Adrenal gland (tissue), 12 donors: ENCODE data around the gene FGD3. TPM values are rescaled to one million over a fixed set of nuclear protein-coding genes. Genes with fewer than 3 reads are reported as not detected.

Experiments used
- DNase-seq, 7 donors: peaks; one replicate each; pipeline ENCODE4 v3.0.0-alpha.2; 2019 to 2020
- H3K27ac ChIP-seq, 5 donors: fragments of 200-600 bp; sonication (generic) in 4 of 5; 1 replicate in 3 of 5; 2 replicates in 2 of 5; pipeline versions ENCODE4 v1.5.1 to v1.8.0; 2016 to 2020; ENCODE audit warnings: mild to moderate bottlenecking in 1 of 5
- H3K27me3 ChIP-seq: fragments of 200-600 bp; 2 replicates; pipeline ENCODE4 v1.8.0; 2021
- H3K36me3 ChIP-seq, 2 donors: fragments of 200-600 bp; replicated peaks in 1 of 2; 1 replicate in 1 of 2; 2 replicates in 1 of 2; pipeline versions ENCODE4 v1.5.1 to v1.8.0; 2018 to 2022
- H3K4me1 ChIP-seq, 2 donors: fragments of 200-600 bp; replicated peaks in 1 of 2; 1 replicate in 1 of 2; 2 replicates in 1 of 2; pipeline versions ENCODE4 v1.5.1 to v1.8.0; 2018 to 2021
- H3K4me3 ChIP-seq, 4 donors: fragments of 200-600 bp; sonication (generic) in 3 of 4; one replicate each; pipeline ENCODE4 v1.5.1; 2016 to 2018
- H3K9me3 ChIP-seq, 3 donors: fragments of 200-600 bp; sonication (generic) in 1 of 3; replicated peaks in 1 of 3; 1 replicate in 2 of 3; 2 replicates in 1 of 3; pipeline versions ENCODE4 v1.5.1 to v1.8.0; 2016 to 2021
- CTCF ChIP-seq, 6 experiments: fragments of 450-650 bp in 4 of 6; fragments of 200-600 bp in 2 of 6; sonication (generic) in 1 of 6; IDR thresholded peaks; 1 replicate in 5 of 6; 2 replicates in 1 of 6; pipeline versions ENCODE4 v1.5.1 to v1.8.0; 2016 to 2021; ENCODE audit warnings: antibody characterized with exemption in 6 of 6, mild to moderate bottlenecking in 2 of 6, moderate library complexity in 1 of 6
- POLR2A ChIP-seq, 2 donors: fragments of 450-650 bp; IDR thresholded peaks; one replicate each; pipeline ENCODE4 v1.6.1; 2017; ENCODE audit warnings: antibody characterized with exemption in 2 of 2, mild to moderate bottlenecking in 2 of 2, moderate library complexity in 1 of 2
- WGBS, 4 donors: extraction: QIAGEN DNeasy Blood & Tissue Kit in 2 of 4; methylation state at CpG; one replicate each; pipeline versions ENCODE4 v1.1.5 to v1.1.7; 2013 to 2017; 5-methylcytosine and 5-hydroxymethylcytosine counted together
- intact Hi-C, 2 donors: fragments of 100-400 bp; cut with DNase I; formaldehyde crosslinking; loops; one replicate each; pipeline versions ENCODE4 v1.14.1 to v1.15.0; 2022 to 2023
- polyA plus RNA-seq, 3 donors: library from polyadenylated mRNA; stranded (reverse); fragments of 200-250 nt in 2 of 3; fragments of 350-450 nt in 1 of 3; fragmentation: Illumina TruSeq in 1 of 3; extraction: RNeasy Lipid Tissue Mini Kit (QIAGEN cat#74804) in 1 of 3; gene quantifications; one replicate each; pipeline ENCODE4 v1.2.3, GENCODE V29; 2013 to 2014
- total RNA-seq, 9 donors: library from RNA; depleted of rRNA in 4 of 9; stranded (reverse); fragments of >200 nt in 4 of 9; fragments of 120-200 nt in 1 of 9; fragmentation: NEBNext Ultra II Directional in 1 of 9; extraction: Animal tissue kit (Norgen Biotek cat#: 25700) in 1 of 9; gene quantifications; one replicate each; pipeline versions ENCODE4 v1.1.0 to v1.2.4, GENCODE V29; 2013 to 2023
- donor health status: healthy with polysubstance abuse.
- donor health status: Bipolar disorder and iron deficiency.
- donor health status: DM: yes; HTN: yes; CAD: no.
- donor health status: DM: no; HTN: no; CAD: no.
- donor health status: DM: no; HTN: no; CAD: no.
- donor health status: DM: yes; HTN: yes; CAD: no.

Gene FGD3
- total and polyA plus RNA-seq, 12 donors, result 0.89 to 7.6 (median 5.6) TPM

DNA sequence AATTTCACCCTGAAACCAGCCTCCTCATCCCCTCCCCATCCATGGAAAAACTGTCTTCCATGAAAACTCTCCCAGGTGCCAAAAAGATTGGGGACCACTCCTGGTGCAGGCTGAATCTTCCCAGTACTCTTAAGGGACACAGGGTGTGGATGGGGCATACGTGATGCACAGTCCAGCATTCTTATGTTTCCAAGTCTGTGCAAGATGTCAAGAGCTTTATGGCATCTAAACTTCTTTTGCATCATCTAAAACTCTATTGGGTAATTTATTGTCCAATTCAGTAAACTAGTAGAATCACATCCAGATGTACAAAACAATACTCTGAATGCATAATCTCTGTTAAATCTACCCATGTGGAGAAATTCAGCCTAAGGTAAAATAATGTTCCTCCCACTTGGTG, 9.3 kb upstream of the FGD3 start:
- TF ChIP-seq POLR2A (IDR thresholded peaks at IDR 0.05) (no peak), CTCF (IDR thresholded peaks at IDR 0.05) (no peak)
- no peaks in the 10 kb centered on the region for H3K36me3 ChIP-seq
- no peak overlapping the region for H3K27ac ChIP-seq
- no peaks in the 10 kb centered on the region for H3K27me3 ChIP-seq
- no peak overlapping the region for H3K4me3 ChIP-seq
- WGBS, 4 donors, result 36 to 80% (median 50%) methylated on average over 1 of the region's 1 CpG
- H3K4me1 ChIP-seq, result no peaks in the 10 kb centered on the region
- DNase-seq, result no peak
- intact Hi-C loops, result no loop called here
- H3K9me3 ChIP-seq, result no peaks in the 10 kb centered on the region

DNA sequence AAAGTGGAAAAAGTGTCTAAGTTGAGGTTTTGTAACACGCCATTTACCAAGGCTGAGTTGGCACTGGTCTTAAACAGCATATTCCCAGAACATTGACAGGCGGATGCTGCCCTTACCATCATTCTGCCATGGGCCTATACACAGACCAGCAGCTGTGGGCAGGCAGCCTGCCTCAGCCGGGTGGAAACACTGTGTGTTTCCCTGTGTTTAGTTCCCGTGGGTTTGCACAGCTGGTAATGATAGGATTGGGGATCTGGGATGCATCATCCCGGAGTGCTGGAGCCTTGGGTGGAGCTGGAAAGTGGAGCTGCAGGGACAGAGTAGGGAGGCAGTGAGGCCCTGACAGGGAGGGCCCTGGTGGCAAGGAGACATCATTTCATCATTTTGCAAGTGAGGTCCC, 5.5 kb upstream of the FGD3 start:
- intact Hi-C loops, result no loop called here
- Histone ChIP-seq H3K9me3 (no peaks in the 10 kb centered on the region), H3K36me3 (no peaks in the 10 kb centered on the region), H3K4me1 (no peaks in the 10 kb centered on the region), H3K27ac (no peak overlapping the region), H3K27me3 (no peaks in the 10 kb centered on the region), H3K4me3 (no peak overlapping the region)
- no peak for DNase-seq
- 76 to 84% (median 79%) methylated on average over 5 of the region's 5 CpGs for WGBS, 4 donors
- TF ChIP-seq CTCF (IDR thresholded peaks at IDR 0.05) (no peak), POLR2A (IDR thresholded peaks at IDR 0.05) (no peak)

DNA sequence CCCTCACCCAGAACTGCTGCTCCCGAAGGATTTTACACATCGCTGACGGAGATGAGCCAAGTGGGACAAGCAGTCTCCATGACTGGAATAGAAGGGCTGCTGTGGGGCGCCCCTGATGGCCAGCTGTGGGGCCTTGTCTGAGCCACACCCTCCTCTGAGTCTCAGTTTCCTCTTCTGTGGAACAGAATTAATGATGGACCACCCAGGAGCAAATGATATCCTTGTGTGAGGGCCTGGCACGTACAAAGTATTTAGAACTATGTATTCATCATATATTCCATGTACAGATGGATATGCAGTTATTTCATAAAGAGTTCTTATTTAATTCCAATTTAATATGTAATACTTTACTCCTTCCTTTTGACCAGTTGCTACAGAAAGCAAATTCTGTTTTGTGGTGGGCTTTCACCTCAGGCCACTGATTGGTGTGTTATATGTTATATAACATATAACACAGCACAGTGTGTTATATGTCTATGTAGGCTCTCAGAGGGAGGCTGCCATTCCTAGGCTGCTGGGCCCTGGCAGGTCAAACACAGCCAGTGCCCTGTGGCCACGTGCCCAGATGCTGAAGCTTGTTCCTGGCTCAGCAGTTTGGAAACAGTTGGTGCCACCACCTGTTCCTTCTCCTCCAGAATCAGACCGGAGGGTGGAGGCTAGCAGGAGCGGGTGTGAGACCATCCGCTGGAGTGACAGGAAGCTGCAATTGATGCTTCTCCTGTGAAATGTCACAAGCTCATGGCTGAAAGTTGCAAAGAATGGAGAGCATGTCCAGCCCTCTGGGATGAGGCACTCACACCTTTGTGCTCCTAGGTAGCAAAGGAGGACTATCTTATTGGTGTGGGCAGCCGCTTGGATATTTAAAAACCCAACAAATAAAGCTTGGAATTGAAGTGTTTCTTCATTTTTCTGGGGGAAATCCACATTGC, 4.4 kb upstream of the FGD3 start:
- peak in 1 of 7 donors; percentile 7 for DNase-seq
- peaks cover 6% of the 10 kb centered on the region for H3K27me3 ChIP-seq
- intact Hi-C loops, result no loop called here
- no peaks in the 10 kb centered on the region for H3K36me3 ChIP-seq
- no peak overlapping the region for H3K4me3 ChIP-seq
- 78 to 94% (median 81%) methylated on average over 6 to 10 of the region's 10 CpGs for WGBS, 4 donors
- no peak overlapping the region for H3K27ac ChIP-seq
- no peaks in the 10 kb centered on the region for H3K9me3 ChIP-seq
- TF ChIP-seq POLR2A (IDR thresholded peaks at IDR 0.05), result no peak
- TF ChIP-seq CTCF (IDR thresholded peaks at IDR 0.05), result no peak
- peaks cover 0 to 6% of the 10 kb centered on the region in 2 donors for H3K4me1 ChIP-seq

GRCh38 chr9:92944921-92945320, 2.4 kb upstream of the FGD3 start:
- TF ChIP-seq CTCF (IDR thresholded peaks at IDR 0.05), result no peak
- TF ChIP-seq POLR2A (IDR thresholded peaks at IDR 0.05), result no peak
- no peak overlapping the region for H3K27ac ChIP-seq
- intact Hi-C loops, result no loop called here
- WGBS, 4 donors, result 92 to 97% (median 94%) methylated on average over 8 of the region's 8 CpGs
- no peak overlapping the region for H3K4me3 ChIP-seq
- no peaks in the 10 kb centered on the region for H3K36me3 ChIP-seq
- peak in 1 of 7 donors; percentile 37 for DNase-seq
- no peaks in the 10 kb centered on the region for H3K9me3 ChIP-seq
- peaks cover 11% of the 10 kb centered on the region for H3K27me3 ChIP-seq
- peaks cover 0 to 6% of the 10 kb centered on the region in 2 donors for H3K4me1 ChIP-seq
